Measurements from ENCODE around the gene FGR.
"Not testable (repeated sequence)": the region's sequence is repeated elsewhere in the genome, so short reads cannot be mapped to it uniquely, and the experiment has no call there.

The FGR gene

DNA sequence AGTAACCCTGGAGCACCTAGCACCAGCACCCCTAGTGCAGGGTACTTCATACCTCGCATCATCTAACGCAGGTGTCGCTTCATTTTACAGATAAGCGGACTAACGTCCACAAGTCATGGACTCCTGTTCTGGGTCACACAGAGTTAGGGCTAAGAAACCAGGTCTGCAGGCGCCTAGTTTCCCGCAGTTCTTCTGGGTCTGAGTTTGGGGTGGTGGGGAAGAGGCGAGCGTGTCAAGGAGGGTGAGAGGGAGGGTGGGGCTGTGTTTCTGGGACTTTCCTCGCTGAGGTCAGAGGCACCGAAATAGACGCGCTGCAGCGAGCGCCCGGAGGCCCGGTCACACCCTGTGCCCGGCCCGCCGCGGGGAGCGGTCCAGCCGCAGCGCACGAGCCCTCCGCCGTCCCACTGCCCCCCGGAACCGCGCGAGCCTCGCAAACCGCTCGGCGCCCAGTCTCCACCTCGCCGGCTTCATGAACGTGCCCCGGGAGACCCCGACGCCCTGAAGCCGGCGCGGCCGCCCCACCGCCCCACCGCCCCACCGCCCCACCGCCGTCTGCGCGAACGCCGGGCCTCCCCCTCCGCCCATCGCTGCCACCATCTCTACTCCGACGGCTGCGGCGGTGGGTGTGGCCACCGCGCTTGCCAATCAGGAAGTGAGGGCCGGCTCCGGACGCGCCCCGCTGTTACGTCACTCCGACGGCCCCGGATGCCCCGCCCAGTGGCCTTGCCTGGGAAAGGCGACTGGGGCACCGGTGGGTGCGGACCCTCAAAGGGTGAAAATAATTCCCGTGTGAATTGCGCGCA lies 24.7 kb upstream of the FGR start:
- DNase-seq = peak; percentile 91

DNA sequence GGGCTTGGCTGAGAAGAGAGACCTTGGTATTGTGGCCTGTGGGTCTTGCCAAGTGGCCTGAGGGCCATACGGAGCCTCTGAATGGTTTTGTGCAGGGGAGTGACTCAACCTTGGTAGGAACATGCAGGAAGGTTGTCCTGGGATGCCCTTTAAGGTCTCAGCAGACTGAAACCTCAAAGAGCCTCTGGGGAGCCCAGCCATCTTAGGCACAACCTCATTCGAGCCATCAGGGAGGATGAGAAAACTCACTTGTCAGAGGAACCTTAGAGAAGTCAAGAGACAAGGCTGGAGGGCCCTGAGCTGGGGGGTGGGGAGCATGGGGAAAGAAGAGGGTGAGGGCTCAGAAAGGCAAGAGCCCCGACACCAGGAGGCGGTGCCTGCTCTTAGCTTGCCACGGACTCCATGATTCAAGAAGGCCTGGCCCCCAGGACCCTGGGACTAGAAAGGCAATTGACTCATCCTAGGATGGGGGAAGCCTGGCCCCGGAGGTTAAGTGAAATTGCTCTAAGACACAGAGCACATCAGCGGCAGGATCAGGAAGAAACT lies 24.0 kb upstream of the FGR start:
- DNase-seq = peak; percentile 56

- DNase-seq = peak; percentile 41
These were observed 21.3 kb upstream of the FGR start for GRCh38 chr1:27656157-27656893.

- no peak for DNase-seq
These were observed 20.4 kb upstream of the FGR start for GRCh38 chr1:27655151-27655937.

DNA sequence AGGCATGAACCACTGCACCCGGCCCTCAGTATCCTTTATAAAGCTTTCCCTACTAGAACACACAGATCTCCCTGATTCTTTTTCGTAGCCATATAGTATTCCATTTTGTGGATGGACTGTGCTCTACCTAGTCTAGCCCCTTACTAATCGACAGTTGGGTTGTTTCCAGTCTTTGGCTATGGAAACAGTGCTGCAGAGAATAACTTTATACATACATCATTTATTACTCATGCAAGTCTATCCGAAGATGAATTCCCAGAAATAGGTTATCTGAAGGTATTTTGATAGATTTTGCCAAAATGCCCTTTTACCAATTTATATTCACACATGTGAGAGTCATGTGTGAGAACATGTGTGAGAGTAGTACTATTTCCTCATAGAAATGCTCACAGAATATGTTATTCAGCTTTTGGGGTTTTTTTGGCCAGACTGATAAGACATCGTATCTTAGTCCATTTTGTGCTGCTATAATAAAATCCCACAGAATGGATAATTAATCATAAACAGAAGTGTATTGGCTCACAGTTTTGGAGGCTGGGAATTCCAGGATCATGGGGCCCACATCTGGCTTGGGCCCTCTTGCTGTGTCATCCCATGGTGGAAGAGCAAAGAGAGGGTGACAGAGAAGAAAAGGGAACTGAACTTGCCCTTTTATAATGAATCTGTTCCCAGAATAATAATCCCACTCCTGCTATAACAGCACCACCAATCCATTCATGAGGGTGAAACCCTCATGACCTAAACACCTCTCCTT lies 17.3 kb upstream of the FGR start:
- no peak for DNase-seq

DNA sequence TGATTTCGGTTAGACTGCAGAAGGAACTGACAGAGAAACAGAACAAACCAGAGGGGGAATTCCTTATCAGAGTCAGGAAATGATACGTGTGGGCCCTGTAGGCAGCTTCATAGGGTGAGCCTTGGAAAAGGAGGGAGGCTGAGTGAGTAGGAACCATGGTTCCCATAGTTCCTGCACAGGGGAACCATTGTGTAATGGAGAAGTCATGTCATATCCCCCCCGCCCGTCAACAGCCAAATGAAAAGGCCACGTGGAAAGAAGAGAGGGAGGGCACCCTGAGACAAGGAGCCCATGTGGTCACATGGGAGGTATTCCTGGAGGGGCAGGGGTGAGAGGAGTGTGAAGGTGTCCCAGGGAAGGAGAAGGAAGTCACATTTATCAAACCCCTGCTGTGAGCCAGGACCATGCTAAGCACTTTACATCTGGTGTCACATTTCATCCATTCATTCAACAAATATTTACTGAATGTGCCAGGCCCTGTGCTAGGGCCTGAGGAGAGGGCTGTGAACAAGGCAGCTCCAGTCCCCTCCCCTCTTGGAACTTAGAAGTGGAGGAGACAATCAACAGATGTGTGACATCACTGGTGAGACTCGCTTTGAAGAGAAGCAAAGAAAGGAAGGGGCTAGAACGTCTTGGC lies 15.7 kb upstream of the FGR start:
- no peak for DNase-seq

- no peak for DNase-seq
These were observed 15.2 kb upstream of the FGR start for GRCh38 chr1:27650171-27650538.

DNA sequence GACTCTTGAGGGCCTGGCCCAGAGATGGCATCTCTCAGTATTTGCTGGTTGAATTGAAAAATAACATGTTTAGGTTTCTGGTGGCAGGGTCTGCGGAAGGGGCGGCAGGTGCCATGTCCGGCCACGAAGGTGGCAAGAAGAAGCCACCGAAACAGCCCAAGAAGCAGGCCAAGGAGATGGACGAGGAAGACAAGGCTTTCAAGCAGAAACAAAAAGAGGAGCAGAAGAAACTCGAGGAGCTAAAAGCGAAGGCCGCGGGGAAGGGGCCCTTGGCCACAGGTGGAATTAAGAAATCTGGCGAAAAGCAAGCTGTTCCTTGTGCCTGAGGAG lies 14.3 kb upstream of the FGR start:
- no peak for DNase-seq

GRCh38 chr1:27648602-27649305 lies 13.8 kb upstream of the FGR start:
- no peak for DNase-seq

DNA sequence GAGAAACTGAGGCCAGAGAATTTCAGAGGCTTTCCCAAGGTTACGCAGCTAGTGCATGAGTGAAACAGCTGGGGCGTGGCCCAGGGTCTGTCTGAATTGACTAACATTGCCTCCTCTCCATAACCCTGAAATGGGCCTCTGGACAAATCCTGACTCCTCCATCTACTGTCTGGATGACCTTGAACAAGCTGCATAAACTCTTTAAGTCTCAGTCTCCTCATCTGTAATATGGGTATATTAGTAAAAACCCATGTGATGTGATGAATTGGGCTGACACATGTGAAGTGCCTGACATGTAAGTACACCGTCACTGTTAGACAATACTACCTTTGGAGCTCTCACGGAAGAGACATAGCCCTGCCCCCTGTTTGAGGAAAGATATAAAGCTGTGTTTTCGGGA lies 12.3 kb upstream of the FGR start:
- no peak for DNase-seq

DNA sequence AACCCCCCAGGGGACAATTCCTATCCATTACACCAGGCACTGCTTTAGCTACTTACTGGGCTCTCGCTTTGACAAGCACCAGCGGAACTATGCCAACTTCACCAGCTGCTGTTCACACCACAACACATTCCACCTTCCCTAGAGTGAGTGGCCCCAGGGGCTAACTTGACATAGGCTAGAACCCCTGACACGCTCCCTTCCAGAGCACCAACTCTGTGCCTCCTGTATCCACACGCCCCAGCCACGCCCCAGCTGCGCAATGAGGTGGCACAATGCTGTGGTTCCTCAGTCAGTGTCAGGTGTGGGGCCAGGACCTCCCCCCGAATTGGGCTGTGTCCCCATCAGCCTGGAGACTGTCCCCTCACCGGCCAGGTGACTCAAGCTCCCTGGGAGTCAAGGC lies 11.7 kb upstream of the FGR start:
- no peak for DNase-seq

DNA sequence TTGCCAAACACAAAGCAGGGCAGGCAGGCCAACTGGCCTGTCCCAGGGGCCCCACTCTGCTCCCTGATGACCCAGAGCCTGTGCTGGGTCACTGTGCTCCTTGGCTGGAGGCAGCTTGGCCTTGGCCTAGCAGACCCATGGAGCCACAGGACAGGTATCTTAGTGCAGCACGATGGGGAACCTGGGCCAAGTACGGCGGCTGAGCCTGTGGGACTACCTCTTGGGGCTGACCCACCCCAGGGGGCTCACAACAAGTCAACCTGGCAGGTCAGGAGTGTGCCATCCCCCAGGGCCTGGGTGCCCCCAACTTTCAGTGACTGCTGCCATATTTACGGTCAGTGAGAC lies 10.1 kb upstream of the FGR start:
- DNase-seq = no peak

GRCh38 chr1:27644369-27645070 lies 9.5 kb upstream of the FGR start:
- DNase-seq = no peak

- DNase-seq = peak; percentile 80
These were observed 8.8 kb upstream of the FGR start for GRCh38 chr1:27643600-27644368.

GRCh38 chr1:27640514-27640913 lies 5.5 kb upstream of the FGR start:
- not testable (repeated sequence) for DNase-seq

- DNase-seq = no peak
These were observed 3.8 kb upstream of the FGR start for GRCh38 chr1:27638805-27639204.

- no peak for DNase-seq
These were observed 3.2 kb upstream of the FGR start for GRCh38 chr1:27638047-27638734.

DNA sequence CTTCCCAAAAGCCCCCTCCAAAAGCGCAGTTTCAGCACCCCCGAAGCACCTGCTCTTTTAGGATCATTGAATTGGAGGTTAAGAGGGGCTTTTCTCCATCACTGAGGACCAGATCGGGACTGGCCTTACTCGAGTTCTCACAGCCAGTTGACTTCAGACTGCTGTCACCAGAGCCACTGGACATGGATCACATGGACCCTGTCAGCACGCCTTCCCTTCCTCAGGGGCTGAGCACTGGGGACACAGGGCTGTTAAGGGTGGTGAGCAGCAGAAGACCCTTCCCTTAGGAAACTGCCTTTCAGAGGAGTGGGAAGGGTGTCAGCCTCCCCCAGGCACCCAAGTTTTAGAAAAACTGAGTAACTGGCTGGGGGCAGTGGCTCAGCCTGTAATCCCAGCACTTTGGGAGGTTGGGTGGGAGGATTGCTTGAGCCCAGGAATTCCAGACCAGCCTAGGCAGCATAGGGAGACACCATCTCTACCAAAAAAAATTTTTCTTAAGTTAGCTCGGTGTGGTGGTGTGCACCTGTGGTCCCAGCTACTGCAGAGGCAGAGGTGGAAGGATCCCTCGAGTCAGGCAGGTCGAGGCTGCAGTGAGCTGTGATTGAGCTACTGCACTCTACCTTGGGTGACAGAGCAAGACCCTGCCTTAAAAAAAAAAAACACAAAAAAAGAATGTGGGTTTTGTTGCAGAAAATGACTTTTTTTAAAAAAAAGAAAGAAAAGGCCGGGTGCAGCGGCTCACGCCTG lies 584 bp upstream of the FGR start:
- no peak for DNase-seq

Measured in activated CD4-positive, alpha-beta T cell treated with anti-CD3 and anti-CD28 coated beads for 48 hours (primary cell).